ENCODE results near the gene ARHGAP35. TPM values are rescaled to one million over a fixed set of nuclear protein-coding genes. Genes with fewer than 3 reads are reported as not detected.

Gene ARHGAP35
- total RNA-seq, 1 donor from 2014 or later = 72.3 TPM

DNA sequence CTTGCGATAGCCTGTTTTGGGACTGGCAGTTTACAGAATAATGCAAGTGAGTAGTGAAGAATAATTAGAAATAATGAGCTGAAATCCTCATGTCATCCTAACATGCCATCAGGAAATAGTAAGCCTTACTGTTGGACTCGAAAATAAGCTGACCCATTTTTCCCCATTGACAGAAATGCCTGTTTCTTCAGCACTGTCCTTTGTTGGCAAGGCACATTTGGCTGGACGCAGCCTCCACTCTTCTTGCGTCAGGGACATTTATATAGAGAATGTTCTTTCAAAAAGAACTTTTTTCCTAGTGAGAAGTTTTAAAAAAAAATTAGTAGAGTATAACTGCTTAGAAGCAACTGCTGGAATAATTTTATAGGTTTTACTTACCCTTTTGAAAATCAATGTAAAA lies 47.1 kb downstream of the ARHGAP35 start:
- H3K9me3 Mint-ChIP-seq = no peaks in the 10 kb centered on the region
- H3K4me1 Mint-ChIP-seq (ENCODE audit: unreplicated experiment) = peaks cover 30% of the 10 kb centered on the region
- TF ChIP-seq, protein P1, sequence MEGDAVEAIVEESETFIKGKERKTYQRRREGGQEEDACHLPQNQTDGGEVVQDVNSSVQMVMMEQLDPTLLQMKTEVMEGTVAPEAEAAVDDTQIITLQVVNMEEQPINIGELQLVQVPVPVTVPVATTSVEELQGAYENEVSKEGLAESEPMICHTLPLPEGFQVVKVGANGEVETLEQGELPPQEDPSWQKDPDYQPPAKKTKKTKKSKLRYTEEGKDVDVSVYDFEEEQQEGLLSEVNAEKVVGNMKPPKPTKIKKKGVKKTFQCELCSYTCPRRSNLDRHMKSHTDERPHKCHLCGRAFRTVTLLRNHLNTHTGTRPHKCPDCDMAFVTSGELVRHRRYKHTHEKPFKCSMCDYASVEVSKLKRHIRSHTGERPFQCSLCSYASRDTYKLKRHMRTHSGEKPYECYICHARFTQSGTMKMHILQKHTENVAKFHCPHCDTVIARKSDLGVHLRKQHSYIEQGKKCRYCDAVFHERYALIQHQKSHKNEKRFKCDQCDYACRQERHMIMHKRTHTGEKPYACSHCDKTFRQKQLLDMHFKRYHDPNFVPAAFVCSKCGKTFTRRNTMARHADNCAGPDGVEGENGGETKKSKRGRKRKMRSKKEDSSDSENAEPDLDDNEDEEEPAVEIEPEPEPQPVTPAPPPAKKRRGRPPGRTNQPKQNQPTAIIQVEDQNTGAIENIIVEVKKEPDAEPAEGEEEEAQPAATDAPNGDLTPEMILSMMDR (conservative IDR thresholded peaks at IDR 0.05) = no peak
- no peak for DNase-seq (ENCODE audit: extremely low spot score, unreplicated experiment)
- H3K27me3 Mint-ChIP-seq = no peaks in the 10 kb centered on the region
- H3K4me3 Mint-ChIP-seq = no peak overlapping the region
- H3K36me3 Mint-ChIP-seq = peaks cover 5% of the 10 kb centered on the region
- no peak overlapping the region for H3K27ac Mint-ChIP-seq

DNA sequence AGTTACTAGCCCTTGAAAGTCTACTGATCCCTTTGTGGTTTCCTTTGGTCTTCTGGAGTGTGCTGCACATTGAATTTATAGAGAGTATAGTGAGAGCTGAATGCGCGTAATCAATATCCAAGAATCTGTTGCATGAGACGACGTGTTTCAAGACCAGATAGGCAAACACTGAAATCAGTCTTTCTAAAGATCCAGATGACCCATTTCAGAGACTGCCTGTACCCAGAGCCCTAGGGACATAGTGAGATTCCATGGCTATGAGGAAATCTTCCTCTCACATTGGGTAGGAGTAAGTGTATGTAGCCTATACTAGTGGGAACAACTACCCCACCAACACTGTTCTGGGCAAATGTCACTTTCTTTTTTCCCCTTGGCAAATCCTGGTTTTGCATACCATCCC lies 48.6 kb downstream of the ARHGAP35 start:
- no peak overlapping the region for H3K4me3 Mint-ChIP-seq
- H3K27ac Mint-ChIP-seq = peak overlapping the region; percentile 17
- TF ChIP-seq, protein P1 (conservative IDR thresholded peaks at IDR 0.05) = no peak
- no peak for DNase-seq (ENCODE audit: extremely low spot score, unreplicated experiment)
- peaks cover 26% of the 10 kb centered on the region for H3K4me1 Mint-ChIP-seq (ENCODE audit: unreplicated experiment)
- H3K36me3 Mint-ChIP-seq = peaks cover 5% of the 10 kb centered on the region
- no peaks in the 10 kb centered on the region for H3K9me3 Mint-ChIP-seq
- no peaks in the 10 kb centered on the region for H3K27me3 Mint-ChIP-seq

Other genes with a start within 250 kb of the ARHGAP35 start
- gene PTGIR, start 235.9 kb upstream of the ARHGAP35 start, total RNA-seq (ENCODE audit: low replicate concordance) = 0.46 TPM in 1 of 2 replicates, not detected in the other
- 2.4 TPM in 1 of 2 replicates, not detected in the other for gene GNG8, start 224.8 kb upstream of the ARHGAP35 start, total RNA-seq (ENCODE audit: low replicate concordance)
- 1.3 and 24.5 TPM in 2 replicates for gene DACT3, start 199.8 kb upstream of the ARHGAP35 start, total RNA-seq (ENCODE audit: low replicate concordance)
- 56.8 and 70.8 TPM in 2 replicates for gene PRKD2, start 143.9 kb upstream of the ARHGAP35 start, total RNA-seq (ENCODE audit: low replicate concordance)
- 24.2 and 38.4 TPM in 2 replicates for gene FKRP, start 114.9 kb upstream of the ARHGAP35 start, total RNA-seq (ENCODE audit: low replicate concordance)
- gene STRN4, start 114.5 kb upstream of the ARHGAP35 start, total RNA-seq (ENCODE audit: low replicate concordance) = 83.4 and 105 TPM in 2 replicates
- 91.4 and 137 TPM in 2 replicates for gene SLC1A5, start 72.4 kb upstream of the ARHGAP35 start, total RNA-seq (ENCODE audit: low replicate concordance)
- gene AP2S1, start 10.2 kb upstream of the ARHGAP35 start, total RNA-seq (ENCODE audit: low replicate concordance) = 128 and 135 TPM in 2 replicates
- gene NPAS1, start 158.8 kb downstream of the ARHGAP35 start, total RNA-seq (ENCODE audit: low replicate concordance) = 3.6 and 6.6 TPM in 2 replicates
- gene TMEM160, start 187.6 kb downstream of the ARHGAP35 start, total RNA-seq (ENCODE audit: low replicate concordance) = 28.4 and 37.3 TPM in 2 replicates